ENCODE measurements around the gene POMGNT2.

The POMGNT2 gene

GRCh38 chr3:43043793-43044192, 62.1 kb downstream of the POMGNT2 start:
- no peak for DNase-seq (ENCODE audit: low spot score)

GRCh38 chr3:43043071-43043766, 62.7 kb downstream of the POMGNT2 start:
- no peak for DNase-seq (ENCODE audit: low spot score)

GRCh38 chr3:43041517-43041916, 64.4 kb downstream of the POMGNT2 start:
- no peak for DNase-seq (ENCODE audit: low spot score)

GRCh38 chr3:43038010-43038409, 67.9 kb downstream of the POMGNT2 start:
- no peak for DNase-seq (ENCODE audit: low spot score)

- no peak for DNase-seq (ENCODE audit: low spot score)
Measured at GRCh38 chr3:43036621-43037423, 69.1 kb downstream of the POMGNT2 start.

- no peak for DNase-seq (ENCODE audit: low spot score)
Measured at GRCh38 chr3:43035801-43036365, 70.0 kb downstream of the POMGNT2 start.

GRCh38 chr3:43034911-43035310, 71.0 kb downstream of the POMGNT2 start:
- no peak for DNase-seq (ENCODE audit: low spot score)

GRCh38 chr3:43034200-43034599, 71.7 kb downstream of the POMGNT2 start:
- no peak for DNase-seq (ENCODE audit: low spot score)

GRCh38 chr3:43032646-43033628, 72.9 kb downstream of the POMGNT2 start:
- no peak for DNase-seq (ENCODE audit: low spot score)

- no peak for DNase-seq (ENCODE audit: low spot score)
Measured at GRCh38 chr3:43031889-43032545, 73.9 kb downstream of the POMGNT2 start.

GRCh38 chr3:43031485-43031884, 74.4 kb downstream of the POMGNT2 start:
- DNase-seq (ENCODE audit: low spot score): no peak

GRCh38 chr3:43030162-43030935, 75.5 kb downstream of the POMGNT2 start:
- no peak for DNase-seq (ENCODE audit: low spot score)
